ENCODE data around the gene EPYC.

EPYC gene

GRCh38 chr12:91004872-91005271 is at the start of gene EPYC:
TSS of gene EPYC (minus strand) at chr12:91004972. CDS start at chr12:91002565, 2,407 bp downstream.
- Histone ChIP-seq H3K27ac (no peak within 1 kb of the TSS), H3K9me3 (ENCODE audit: severe bottlenecking) (no peaks in the 10 kb centered on the region), H3K4me3 (ENCODE audit: low read depth, low read length) (no peak within 1 kb of the TSS), H3K27me3 (ENCODE audit: insufficient read depth, low read depth, severe bottlenecking) (no peaks in the 10 kb centered on the region), H3K36me3 (no peaks in the 10 kb centered on the region)
- no peak for DNase-seq
- no peak for TF ChIP-seq CTCF (IDR thresholded peaks at IDR 0.05; ENCODE audit: low read depth, low read length)

DNA sequence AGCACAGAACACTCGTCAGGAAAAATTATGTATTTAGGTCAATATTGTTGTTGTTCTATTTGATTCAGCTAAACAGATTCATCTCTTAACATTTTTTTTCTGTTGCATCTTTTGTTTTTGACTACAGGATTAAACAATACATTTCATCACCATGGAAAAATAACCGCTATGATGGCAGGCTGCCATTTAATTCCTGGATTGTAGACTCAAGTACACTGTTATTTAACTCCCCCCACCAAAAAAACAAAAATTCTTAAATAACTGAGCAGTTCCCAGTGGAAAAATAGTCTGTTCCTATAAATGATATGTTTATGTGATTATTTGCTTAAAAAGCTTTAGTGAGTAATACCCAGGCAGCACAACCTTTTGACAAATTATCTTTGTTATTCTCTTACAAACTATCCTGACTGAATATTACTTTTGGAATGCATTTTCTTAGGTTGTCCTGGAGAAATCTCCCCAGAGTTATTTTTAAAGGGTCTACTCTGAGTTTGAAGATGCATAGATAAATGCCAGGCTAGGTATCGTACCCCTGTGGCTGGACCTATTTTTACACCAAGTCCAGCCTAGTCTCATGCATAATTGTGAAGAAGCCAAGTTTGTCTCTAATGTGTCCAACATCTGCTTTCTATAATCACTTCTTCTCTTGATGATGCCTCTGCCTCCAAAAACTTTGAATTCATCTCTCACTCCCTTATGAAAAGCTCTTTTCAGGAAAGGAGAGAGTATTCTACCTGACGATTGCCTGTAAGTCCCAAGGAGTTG is 49.4 kb upstream of the EPYC start:
- no peak for DNase-seq
- no peaks in the 10 kb centered on the region for H3K9me3 ChIP-seq (ENCODE audit: severe bottlenecking)
- no peaks in the 10 kb centered on the region for H3K36me3 ChIP-seq
- H3K4me3 ChIP-seq (ENCODE audit: low read depth, low read length), result no peak overlapping the region
- H3K27ac ChIP-seq, result no peak overlapping the region
- TF ChIP-seq CTCF (IDR thresholded peaks at IDR 0.05; ENCODE audit: low read depth, low read length), result no peak
- no peaks in the 10 kb centered on the region for H3K27me3 ChIP-seq (ENCODE audit: insufficient read depth, low read depth, severe bottlenecking)

DNA sequence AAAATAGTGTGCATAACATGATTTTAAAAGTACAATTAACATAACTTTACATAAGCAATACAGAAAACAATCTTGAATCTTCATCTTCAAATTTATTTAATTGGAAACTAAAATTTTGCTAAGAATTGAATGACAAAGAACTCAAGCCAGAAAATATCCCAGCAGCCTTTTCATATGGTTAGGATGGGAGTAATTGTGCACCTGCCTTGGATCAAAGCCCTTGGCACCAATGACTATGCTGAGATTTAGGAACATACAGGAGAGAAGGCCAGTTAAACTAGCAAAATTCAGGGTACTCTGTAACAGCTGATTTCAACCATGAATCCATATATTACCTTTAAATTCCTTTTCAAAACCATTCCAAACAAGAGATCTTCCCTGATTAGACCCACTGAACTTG is 47.3 kb upstream of the EPYC start:
- Histone ChIP-seq H3K4me3 (ENCODE audit: low read depth, low read length) (no peak overlapping the region), H3K9me3 (ENCODE audit: severe bottlenecking) (no peaks in the 10 kb centered on the region), H3K36me3 (no peaks in the 10 kb centered on the region), H3K27ac (no peak overlapping the region), H3K27me3 (ENCODE audit: insufficient read depth, low read depth, severe bottlenecking) (no peaks in the 10 kb centered on the region)
- DNase-seq, result no peak
- no peak for TF ChIP-seq CTCF (IDR thresholded peaks at IDR 0.05; ENCODE audit: low read depth, low read length)

- Histone ChIP-seq H3K36me3 (no peaks in the 10 kb centered on the region), H3K4me3 (ENCODE audit: low read depth, low read length) (no peak overlapping the region), H3K27ac (no peak overlapping the region), H3K9me3 (ENCODE audit: severe bottlenecking) (peaks cover 2% of the 10 kb centered on the region), H3K27me3 (ENCODE audit: insufficient read depth, low read depth, severe bottlenecking) (no peaks in the 10 kb centered on the region)
- no peak for TF ChIP-seq CTCF (IDR thresholded peaks at IDR 0.05; ENCODE audit: low read depth, low read length)
- DNase-seq, result no peak
Measured at GRCh38 chr12:91044586-91044985, 39.8 kb upstream of the EPYC start.

DNA sequence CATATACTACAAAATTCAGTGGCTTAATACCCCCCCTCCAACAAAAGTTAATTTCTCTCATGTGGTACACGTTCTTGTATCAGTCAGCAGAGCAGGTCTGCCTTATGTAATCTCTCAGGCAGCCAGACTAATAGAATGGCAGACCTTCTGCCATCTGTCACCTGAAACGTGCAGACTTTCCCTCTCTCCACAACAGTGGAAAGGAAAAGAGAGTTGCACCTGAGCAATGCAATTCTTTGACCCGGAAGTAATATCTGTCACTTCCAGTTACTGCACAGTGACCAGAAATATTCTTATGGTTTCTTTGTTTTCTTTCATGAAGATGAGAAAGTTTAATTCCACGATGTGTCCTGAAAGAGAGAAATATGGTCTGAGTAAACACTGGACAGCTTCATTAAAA is 38.6 kb upstream of the EPYC start:
- DNase-seq, result peak; percentile 36
- H3K9me3 ChIP-seq (ENCODE audit: severe bottlenecking), result peaks cover 2% of the 10 kb centered on the region
- no peak overlapping the region for H3K27ac ChIP-seq
- H3K4me3 ChIP-seq (ENCODE audit: low read depth, low read length), result no peak overlapping the region
- H3K27me3 ChIP-seq (ENCODE audit: insufficient read depth, low read depth, severe bottlenecking), result no peaks in the 10 kb centered on the region
- no peak for TF ChIP-seq CTCF (IDR thresholded peaks at IDR 0.05; ENCODE audit: low read depth, low read length)
- H3K36me3 ChIP-seq, result no peaks in the 10 kb centered on the region
